ENCODE results near the gene CELF5. TPM values are rescaled to one million over a fixed set of nuclear protein-coding genes. Genes with fewer than 3 reads are reported as not detected.

Gene CELF5
- total RNA-seq, 4 donors from 2014 or later, result not detected

GRCh38 chr19:3196064-3196932 lies 28.2 kb upstream of the CELF5 start:
- WGBS, 2 donors, result 80 to 86% methylated on average over 1 to 20 of the region's 42 CpGs
- Histone ChIP-seq H3K36me3 (peaks cover 0 to 93% (median 6%) of the 10 kb centered on the region in 3 donors), H3K9me3 (no peaks in the 10 kb centered on the region), H3K27me3 (no peaks in the 10 kb centered on the region), H3K27ac (no peak overlapping the region), H3K4me3 (no peak overlapping the region), H3K4me1 (no peaks in the 10 kb centered on the region)
- intact Hi-C loops (cut with DNase I), result no loop called here
- no peak for DNase-seq
- TF ChIP-seq POLR2A (IDR thresholded peaks at IDR 0.05) (no peak), CTCF (IDR thresholded peaks at IDR 0.05) (no peak)

- intact Hi-C loops (cut with DNase I), result no loop called here
- no peaks in the 10 kb centered on the region for H3K4me1 ChIP-seq
- no peak overlapping the region for H3K27ac ChIP-seq
- no peaks in the 10 kb centered on the region for H3K9me3 ChIP-seq
- H3K36me3 ChIP-seq, result peaks cover 0 to 96% (median 6%) of the 10 kb centered on the region in 3 donors
- no peak overlapping the region for H3K4me3 ChIP-seq
- WGBS, 2 donors, result 93% methylated on average over 9 of the region's 14 CpGs; no CpG with 5 or more reads in 1 of the 2 donors
- no peaks in the 10 kb centered on the region for H3K27me3 ChIP-seq
- no peak for DNase-seq
- no peak for TF ChIP-seq CTCF (IDR thresholded peaks at IDR 0.05)
- TF ChIP-seq POLR2A (IDR thresholded peaks at IDR 0.05), result no peak
Observed at GRCh38 chr19:3196933-3197205, 27.6 kb upstream of the CELF5 start.

GRCh38 chr19:3198901-3199700 lies 25.4 kb upstream of the CELF5 start:
- DNase-seq, result no peak
- 84 to 96% methylated on average over 5 to 8 of the region's 43 CpGs for WGBS, 2 donors
- no peaks in the 10 kb centered on the region for H3K27me3 ChIP-seq
- H3K4me1 ChIP-seq, result no peaks in the 10 kb centered on the region
- H3K36me3 ChIP-seq, result peaks cover 6 to 97% (median 7%) of the 10 kb centered on the region in 3 donors
- no peaks in the 10 kb centered on the region for H3K9me3 ChIP-seq
- H3K4me3 ChIP-seq, result no peak overlapping the region
- TF ChIP-seq CTCF (IDR thresholded peaks at IDR 0.05) (no peak), POLR2A (IDR thresholded peaks at IDR 0.05) (no peak)
- no peak overlapping the region for H3K27ac ChIP-seq
- intact Hi-C loops (cut with DNase I), result no loop called here

- no peak for DNase-seq
- TF ChIP-seq POLR2A (IDR thresholded peaks at IDR 0.05) (no peak), CTCF (IDR thresholded peaks at IDR 0.05) (no peak)
- no peaks in the 10 kb centered on the region for H3K9me3 ChIP-seq
- WGBS, 2 donors, result 96 to 100% methylated on average over 1 to 10 of the region's 39 CpGs
- H3K4me1 ChIP-seq, result no peaks in the 10 kb centered on the region
- intact Hi-C loops (cut with DNase I), result no loop called here
- no peaks in the 10 kb centered on the region for H3K27me3 ChIP-seq
- no peak overlapping the region for H3K4me3 ChIP-seq
- H3K36me3 ChIP-seq, result peaks cover 17 to 98% (median 20%) of the 10 kb centered on the region in 3 donors
- H3K27ac ChIP-seq, result no peak overlapping the region
Observed at GRCh38 chr19:3201072-3201700, 23.3 kb upstream of the CELF5 start.

GRCh38 chr19:3201911-3202310 lies 22.6 kb upstream of the CELF5 start:
- Histone ChIP-seq H3K4me3 (no peak overlapping the region), H3K27me3 (no peaks in the 10 kb centered on the region), H3K27ac (no peak overlapping the region), H3K36me3 (peaks cover 19 to 98% (median 23%) of the 10 kb centered on the region in 3 donors), H3K4me1 (no peaks in the 10 kb centered on the region), H3K9me3 (no peaks in the 10 kb centered on the region)
- TF ChIP-seq POLR2A (IDR thresholded peaks at IDR 0.05), result no peak
- TF ChIP-seq CTCF (IDR thresholded peaks at IDR 0.05), result no peak
- intact Hi-C loops (cut with DNase I), result no loop called here
- WGBS, 2 donors, result 86 to 93% methylated on average over 2 to 3 of the region's 14 CpGs
- DNase-seq, result no peak

Measured in esophagus squamous epithelium (tissue), 5 donors.